OCI-LY1 (cell line): ENCODE data around the gene CLEC20A.

Source experiments
- H2AFZ ChIP-seq: fragments of 200-600 bp; sonication (generic), shearing (Covaris generic); 2 replicates; pipeline ENCODE4 v1.6.0; 2014; ENCODE audit warnings: antibody characterized with exemption, mild to moderate bottlenecking, low read length
- H3F3A ChIP-seq: fragments of 200-600 bp; sonication (generic), shearing (Covaris generic); 2 replicates; pipeline ENCODE4 v1.6.0; 2014; ENCODE audit warnings: mild to moderate bottlenecking, antibody characterized with exemption, low read length, moderate library complexity; ENCODE audit not compliant: insufficient read depth
- H3K27ac ChIP-seq: fragments of 200-600 bp; sonication (generic); 2 replicates; pipeline ENCODE4 v1.5.1; 2014; ENCODE audit warnings: low read length, mixed run types, mild to moderate bottlenecking, low read depth; ENCODE audit not compliant: poor library complexity, severe bottlenecking
- H3K27me3 ChIP-seq: fragments of 200-600 bp; sonication (generic); 2 replicates; pipeline ENCODE4 v1.6.0; 2014; ENCODE audit warnings: antibody characterized with exemption, mild to moderate bottlenecking, low read length, moderate library complexity; ENCODE audit not compliant: insufficient read depth
- H3K36me3 ChIP-seq: fragments of 200-600 bp; sonication (generic); 2 replicates; pipeline ENCODE4 v1.6.1; 2014; ENCODE audit warnings: mild to moderate bottlenecking, antibody characterized with exemption, low read length, moderate library complexity, mixed read lengths; ENCODE audit not compliant: insufficient read depth
- H3K4me1 ChIP-seq: fragments of 200-600 bp; sonication (generic); 2 replicates; pipeline ENCODE4 v1.5.1; 2014; ENCODE audit warnings: mild to moderate bottlenecking, low read length, moderate library complexity; ENCODE audit not compliant: insufficient read depth, severe bottlenecking
- H3K4me2 ChIP-seq: fragments of 200-600 bp; sonication (generic), shearing (Covaris generic); 2 replicates; pipeline ENCODE4 v1.6.1; 2014; ENCODE audit warnings: low read length
- H3K4me3 ChIP-seq: fragments of 200-600 bp; sonication (generic); 2 replicates; pipeline ENCODE4 v1.5.1; 2014; ENCODE audit warnings: low read length, low read depth, mild to moderate bottlenecking, mixed read lengths; ENCODE audit not compliant: poor library complexity, severe bottlenecking
- H3K79me2 ChIP-seq: fragments of 200-600 bp; shearing (Covaris generic); 2 replicates; pipeline ENCODE4 v1.6.1; 2016; ENCODE audit warnings: mixed run types, low read length, mixed read lengths; ENCODE audit not compliant: insufficient read depth
- H3K9ac ChIP-seq: fragments of 200-600 bp; sonication (generic), shearing (Covaris generic); 2 replicates; pipeline ENCODE4 v1.6.1; 2014; ENCODE audit warnings: mild to moderate bottlenecking, low read length, mixed read lengths
- H3K9me2 ChIP-seq: fragments of 200-600 bp; sonication (generic), shearing (Covaris generic); 2 replicates; pipeline ENCODE4 v1.6.1; 2014; ENCODE audit warnings: low read depth, mild to moderate bottlenecking, low read length, mixed read lengths
- H3K9me3 ChIP-seq: fragments of 200-600 bp; shearing (Covaris generic); 2 replicates; pipeline ENCODE4 v1.6.1; 2014; ENCODE audit warnings: low read length, mixed read lengths
- H4K20me1 ChIP-seq: fragments of 200-600 bp; sonication (generic), shearing (Covaris generic); 2 replicates; pipeline ENCODE4 v1.6.0; 2016; ENCODE audit warnings: mild to moderate bottlenecking, low read length; ENCODE audit not compliant: insufficient read depth
- EZH2 ChIP-seq: fragments of 200-600 bp; sonication (generic), shearing (Covaris generic); IDR thresholded peaks from 2 replicates; pipeline ENCODE4 v1.8.0; 2017; ENCODE audit warnings: borderline replicate concordance, mixed run types, mild to moderate bottlenecking, antibody characterized with exemption, low read length, moderate library complexity, mixed read lengths
- TF ChIP-seq, protein P1 (sequence below): fragments of 200-600 bp; sonication (generic), shearing (Covaris generic); IDR thresholded peaks from 2 replicates; pipeline ENCODE4 v1.5.1; 2017; ENCODE audit warnings: mild to moderate bottlenecking, antibody characterized with exemption, low read length, moderate library complexity, mixed read lengths

The CLEC20A gene

GRCh38 chr1:178456472-178456871, 40.3 kb downstream of the CLEC20A start:
- H3K36me3 ChIP-seq, result no peaks in the 10 kb centered on the region
- TF ChIP-seq, protein P1, sequence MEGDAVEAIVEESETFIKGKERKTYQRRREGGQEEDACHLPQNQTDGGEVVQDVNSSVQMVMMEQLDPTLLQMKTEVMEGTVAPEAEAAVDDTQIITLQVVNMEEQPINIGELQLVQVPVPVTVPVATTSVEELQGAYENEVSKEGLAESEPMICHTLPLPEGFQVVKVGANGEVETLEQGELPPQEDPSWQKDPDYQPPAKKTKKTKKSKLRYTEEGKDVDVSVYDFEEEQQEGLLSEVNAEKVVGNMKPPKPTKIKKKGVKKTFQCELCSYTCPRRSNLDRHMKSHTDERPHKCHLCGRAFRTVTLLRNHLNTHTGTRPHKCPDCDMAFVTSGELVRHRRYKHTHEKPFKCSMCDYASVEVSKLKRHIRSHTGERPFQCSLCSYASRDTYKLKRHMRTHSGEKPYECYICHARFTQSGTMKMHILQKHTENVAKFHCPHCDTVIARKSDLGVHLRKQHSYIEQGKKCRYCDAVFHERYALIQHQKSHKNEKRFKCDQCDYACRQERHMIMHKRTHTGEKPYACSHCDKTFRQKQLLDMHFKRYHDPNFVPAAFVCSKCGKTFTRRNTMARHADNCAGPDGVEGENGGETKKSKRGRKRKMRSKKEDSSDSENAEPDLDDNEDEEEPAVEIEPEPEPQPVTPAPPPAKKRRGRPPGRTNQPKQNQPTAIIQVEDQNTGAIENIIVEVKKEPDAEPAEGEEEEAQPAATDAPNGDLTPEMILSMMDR, result no peak
- no peak for TF ChIP-seq EZH2

GRCh38 chr1:178452013-178452412, 44.8 kb downstream of the CLEC20A start:
- no peak overlapping the region for H3K4me2 ChIP-seq
- H3K9me2 ChIP-seq, result no peaks in the 10 kb centered on the region
- no peaks in the 10 kb centered on the region for H3K79me2 ChIP-seq
- no peaks in the 10 kb centered on the region for H3K36me3 ChIP-seq
- no peaks in the 10 kb centered on the region for H3K27me3 ChIP-seq
- no peaks in the 10 kb centered on the region for H3K9me3 ChIP-seq
- H3F3A ChIP-seq, result no peaks in the 10 kb centered on the region
- no peaks in the 10 kb centered on the region for H4K20me1 ChIP-seq
- H3K9ac ChIP-seq, result no peak overlapping the region
- TF ChIP-seq, protein P1, result no peak
- TF ChIP-seq EZH2, result no peak
- no peak overlapping the region for H3K27ac ChIP-seq
- H3K4me3 ChIP-seq, result no peak overlapping the region
- no peak overlapping the region for H2AFZ ChIP-seq
- H3K4me1 ChIP-seq, result no peaks in the 10 kb centered on the region

More at GRCh38 chr1:178456472-178456871, 40.3 kb downstream of the CLEC20A start:
- Histone ChIP-seq H3K9ac (no peak overlapping the region), H3K27me3 (no peaks in the 10 kb centered on the region), H3K4me2 (no peak overlapping the region), H3F3A (no peaks in the 10 kb centered on the region), H3K27ac (no peak overlapping the region), H2AFZ (no peak overlapping the region), H3K79me2 (no peaks in the 10 kb centered on the region), H3K4me1 (no peaks in the 10 kb centered on the region), H3K9me3 (no peaks in the 10 kb centered on the region), H3K9me2 (no peaks in the 10 kb centered on the region), H3K4me3 (no peak overlapping the region), H4K20me1 (no peaks in the 10 kb centered on the region)

GRCh38 chr1:178451529-178451928, 45.2 kb downstream of the CLEC20A start:
- H3K27me3 ChIP-seq, result no peaks in the 10 kb centered on the region
- no peak overlapping the region for H3K27ac ChIP-seq
- no peak for TF ChIP-seq EZH2
- TF ChIP-seq, protein P1, result no peak
- no peak overlapping the region for H3K4me2 ChIP-seq
- H3K9me3 ChIP-seq, result no peaks in the 10 kb centered on the region
- H3F3A ChIP-seq, result no peaks in the 10 kb centered on the region
- no peaks in the 10 kb centered on the region for H3K79me2 ChIP-seq
- no peaks in the 10 kb centered on the region for H3K9me2 ChIP-seq
- H3K4me3 ChIP-seq, result no peak overlapping the region
- no peak overlapping the region for H3K9ac ChIP-seq
- H2AFZ ChIP-seq, result no peak overlapping the region
- no peaks in the 10 kb centered on the region for H3K4me1 ChIP-seq
- H3K36me3 ChIP-seq, result no peaks in the 10 kb centered on the region
- no peaks in the 10 kb centered on the region for H4K20me1 ChIP-seq
